NCI-H2196 treated with DMSO at 0.1 percent for 48 hours (cell line): ENCODE data around the gene BCAP29.

Experiments
- DNase-seq: peaks from one replicate; lab custom pipeline; 2025; ENCODE audit not compliant: unreplicated experiment; lab: John Stamatoyannopoulos, UW

The BCAP29 gene

GRCh38 chr7:107581387-107582013, 1.5 kb downstream of the BCAP29 start:
- DNase-seq: no peak

DNA sequence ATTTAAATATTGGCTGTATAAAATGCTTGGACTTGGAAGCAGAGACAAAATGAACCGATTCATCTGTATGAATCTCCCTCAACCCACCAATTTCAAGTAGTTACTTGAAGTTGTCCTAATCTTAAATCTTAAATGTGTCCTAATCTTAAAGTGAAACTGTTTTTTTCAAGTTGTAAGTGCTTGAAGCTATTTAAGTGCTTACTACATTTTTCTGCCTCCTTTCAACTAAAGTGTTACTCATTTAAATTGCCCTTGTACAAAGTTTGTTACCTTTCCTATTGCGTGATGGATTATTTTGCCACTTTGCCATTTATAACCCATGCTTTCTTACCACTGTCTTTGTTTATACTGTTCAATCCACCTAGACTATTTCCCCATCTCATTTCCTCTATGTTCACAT, 2.8 kb downstream of the BCAP29 start:
- DNase-seq: no peak

- DNase-seq: no peak
These were observed 4.7 kb downstream of the BCAP29 start for GRCh38 chr7:107584716-107585115.

DNA sequence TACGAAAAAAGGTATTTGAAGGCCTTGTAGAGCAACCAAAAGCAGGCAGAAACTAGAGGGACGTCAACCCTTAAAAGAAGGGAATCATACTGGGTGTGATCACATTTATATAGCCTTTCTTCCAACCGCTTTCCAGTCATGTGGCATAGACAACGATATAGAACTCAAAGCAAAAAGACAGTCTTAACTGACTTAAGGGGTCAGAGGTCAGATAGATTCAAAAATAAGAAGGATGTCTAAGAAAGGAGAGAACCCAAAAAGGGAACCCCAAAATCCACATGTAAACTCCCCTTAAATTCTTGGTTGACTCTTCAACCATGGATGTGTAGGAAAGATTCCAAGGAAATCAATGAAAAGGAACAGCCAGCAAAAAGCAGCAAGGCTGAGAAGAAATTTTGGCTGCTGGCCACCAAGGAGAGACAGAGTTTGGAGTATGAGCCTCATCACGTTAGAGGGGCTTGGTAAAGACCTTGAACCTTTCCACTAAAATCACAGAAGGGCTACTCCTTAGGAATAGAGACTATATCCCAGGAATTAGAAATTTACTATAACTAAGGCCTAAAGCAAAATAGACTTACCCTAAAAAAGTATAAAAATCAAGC, 8.6 kb downstream of the BCAP29 start:
- DNase-seq: no peak

- DNase-seq: no peak
These were observed 11.4 kb downstream of the BCAP29 start for GRCh38 chr7:107591421-107591820.

DNA sequence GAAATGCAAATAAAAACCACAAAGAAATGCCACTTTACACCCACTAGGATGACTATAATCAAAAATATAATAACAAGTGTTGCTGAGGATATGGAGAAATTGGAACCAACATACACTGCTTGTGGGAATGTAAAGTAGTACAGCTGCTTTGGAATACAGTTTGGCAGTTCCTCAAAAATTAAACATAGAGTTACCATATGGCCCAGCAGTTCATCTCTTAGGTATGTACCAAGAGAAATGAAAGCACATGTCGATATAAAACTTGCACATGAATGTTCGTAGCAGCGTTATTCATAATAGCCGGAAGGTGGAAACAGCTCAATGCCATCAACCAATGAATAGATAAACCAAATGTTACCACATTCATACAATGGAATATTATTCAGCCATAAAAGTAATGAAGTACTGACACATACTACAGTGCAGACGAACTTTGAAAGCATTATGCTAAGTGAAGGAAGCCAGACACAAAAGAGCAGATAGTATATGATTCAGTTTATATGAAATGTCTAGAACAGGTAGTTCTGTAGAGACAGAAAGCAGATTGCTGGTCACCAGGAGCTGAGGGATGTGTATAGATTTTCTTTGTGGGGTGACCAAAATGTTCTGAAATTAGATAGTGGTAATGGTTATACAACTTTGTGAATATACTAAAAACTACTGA, 12.4 kb downstream of the BCAP29 start:
- DNase-seq: no peak

DNA sequence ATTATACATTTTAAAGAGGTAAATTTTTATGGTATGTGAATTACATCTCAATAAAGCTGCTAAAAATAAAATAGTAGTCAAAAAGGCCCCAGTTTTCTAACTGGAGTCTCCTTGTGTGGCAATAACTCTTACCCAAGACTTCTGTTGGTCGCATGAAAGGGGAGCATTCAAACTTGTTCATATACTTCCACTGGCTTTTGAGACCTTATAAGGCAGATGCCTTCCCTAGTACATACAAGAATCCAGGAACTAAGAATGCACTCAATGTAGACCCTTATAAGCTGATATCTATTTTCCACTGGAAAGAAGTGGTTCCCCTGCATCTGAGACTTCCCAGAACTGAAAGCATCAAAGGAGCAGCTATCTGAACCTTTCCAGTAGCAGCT, 13.0 kb downstream of the BCAP29 start:
- DNase-seq: no peak

DNA sequence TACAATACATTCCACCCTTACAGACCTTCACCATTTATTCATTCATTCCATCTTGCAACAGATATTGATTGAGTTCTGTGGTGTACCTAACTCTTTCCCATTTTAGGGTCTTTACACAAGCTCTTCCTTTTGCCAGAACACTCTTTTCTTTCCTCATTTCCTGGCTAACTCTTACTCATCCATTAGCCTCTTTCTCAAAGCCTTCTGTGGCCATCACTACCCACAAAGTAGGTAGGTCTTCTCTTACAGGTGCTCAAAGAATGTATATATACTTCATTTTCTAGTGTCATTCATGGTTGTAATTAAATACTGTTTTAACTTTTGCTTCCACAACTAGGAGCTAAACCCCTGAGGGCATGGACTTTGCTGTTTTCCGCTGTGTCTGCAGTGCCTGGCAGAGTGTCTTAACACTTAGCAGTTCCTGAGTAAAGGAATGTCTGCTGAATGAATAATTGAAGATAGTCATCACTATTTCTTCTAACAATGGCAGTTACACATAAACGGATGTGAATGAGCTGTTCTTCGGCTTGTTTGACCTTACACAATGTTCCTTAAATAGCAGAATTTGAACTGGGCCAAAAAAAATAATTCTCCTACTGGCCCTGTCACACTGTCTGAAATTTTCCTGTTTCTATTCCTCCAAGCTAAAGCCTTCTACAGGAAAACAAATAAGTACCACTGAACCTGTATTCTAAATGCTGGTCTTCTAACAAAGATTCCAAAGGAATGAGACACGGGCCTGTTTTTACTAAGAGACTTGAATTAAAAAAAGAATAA, 15.1 kb downstream of the BCAP29 start:
- no peak for DNase-seq

- peak; percentile 6 for DNase-seq
These were observed 17.0 kb downstream of the BCAP29 start for GRCh38 chr7:107596881-107597581.

DNA sequence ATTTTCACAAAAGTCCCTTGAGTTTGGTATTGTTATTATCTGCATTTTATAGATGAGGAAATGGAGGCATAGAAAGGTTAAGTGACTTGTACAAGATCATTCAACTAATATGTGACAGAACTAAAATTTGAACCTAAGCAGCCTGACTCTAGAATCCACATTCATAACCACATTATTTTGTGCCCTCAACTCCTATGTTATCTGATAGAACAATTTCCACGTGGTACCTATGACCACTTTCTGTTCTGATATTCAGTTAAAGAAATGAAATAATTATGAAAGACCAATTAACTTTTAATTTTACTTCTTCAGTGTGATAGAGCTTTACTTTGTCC, 17.5 kb downstream of the BCAP29 start:
- DNase-seq: no peak

DNA sequence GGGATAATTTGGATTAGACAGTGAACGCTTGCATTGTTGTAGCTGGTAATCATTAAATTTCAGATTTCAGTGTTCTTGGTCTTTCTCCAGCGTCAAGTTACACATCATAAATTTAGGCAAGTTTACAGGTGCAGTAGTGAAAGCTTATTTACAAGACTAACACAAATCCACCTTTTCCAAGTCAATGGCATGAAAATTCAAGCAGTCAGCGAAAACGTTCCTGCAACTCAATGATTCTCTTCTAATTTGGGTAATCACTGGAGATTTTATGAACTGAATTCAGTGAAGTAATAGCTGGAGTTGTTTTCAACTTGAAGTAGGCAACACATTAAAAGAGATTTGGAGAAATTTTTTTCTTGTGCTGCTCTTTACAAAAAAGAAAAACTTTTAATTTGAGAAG, 17.9 kb downstream of the BCAP29 start:
- DNase-seq: no peak

DNA sequence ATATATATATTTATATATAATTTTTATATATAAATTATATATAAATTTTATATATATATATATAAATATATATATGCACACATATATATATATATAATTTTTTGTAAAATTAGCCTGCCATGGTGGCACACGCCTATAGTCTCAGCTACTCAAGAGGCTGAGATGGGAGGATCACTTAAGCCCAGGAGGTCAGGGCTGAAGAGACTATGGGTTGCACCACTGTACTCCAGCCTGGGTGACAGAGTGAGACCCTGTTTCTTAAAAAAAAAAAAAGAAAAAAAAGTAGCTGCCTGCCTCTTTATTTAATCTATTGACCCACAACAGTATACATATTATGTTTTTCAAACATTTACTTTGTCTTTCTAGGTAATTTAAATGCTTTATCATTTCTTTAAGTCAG, 19.2 kb downstream of the BCAP29 start:
- DNase-seq: no peak

DNA sequence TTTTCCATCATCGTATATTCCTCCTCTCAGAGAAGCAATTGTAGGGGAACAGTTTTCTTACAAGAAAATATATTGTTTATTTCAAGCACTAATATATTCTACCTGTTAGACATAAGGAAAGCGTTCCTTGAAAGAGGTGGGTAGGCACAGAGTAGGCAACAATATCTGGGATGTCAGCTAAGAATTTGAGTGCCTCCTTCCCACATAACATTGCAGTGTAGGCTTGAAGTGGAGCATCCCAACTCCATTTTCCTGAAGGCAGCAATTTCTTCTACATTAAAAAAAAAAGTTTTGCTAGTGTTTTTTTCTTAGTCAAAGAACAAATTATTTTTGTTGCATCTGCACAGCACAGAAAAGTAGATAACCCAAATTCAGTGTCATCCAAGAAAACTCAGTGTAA, 20.8 kb downstream of the BCAP29 start:
- DNase-seq: no peak

GRCh38 chr7:107605218-107605815, 25.3 kb downstream of the BCAP29 start:
- DNase-seq: no peak

DNA sequence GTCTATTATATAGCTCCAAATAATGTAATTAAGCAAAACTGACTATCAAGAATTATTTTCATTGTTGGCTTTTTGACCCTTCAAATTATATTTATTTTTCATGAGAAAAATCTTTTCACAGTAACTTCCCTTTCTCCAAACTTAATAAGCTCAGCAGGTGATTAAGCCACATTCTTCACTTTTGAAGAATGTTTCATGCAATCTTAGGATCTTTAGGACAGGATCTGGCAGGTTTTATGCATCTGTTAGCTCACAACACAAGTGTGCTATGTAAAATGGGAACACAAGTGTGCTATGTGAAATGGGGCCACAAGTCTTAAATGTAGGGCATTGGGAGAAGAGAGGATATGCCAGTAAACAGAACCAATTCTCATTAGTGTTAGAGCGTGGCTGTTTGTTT, 26.3 kb downstream of the BCAP29 start:
- no peak for DNase-seq

- no peak for DNase-seq
These were observed 29.8 kb downstream of the BCAP29 start for GRCh38 chr7:107609811-107610261.

- no peak for DNase-seq
These were observed 30.3 kb downstream of the BCAP29 start for GRCh38 chr7:107610323-107610722.

GRCh38 chr7:107613439-107613838, 33.4 kb downstream of the BCAP29 start:
- DNase-seq: no peak

- no peak for DNase-seq
These were observed 33.9 kb downstream of the BCAP29 start for GRCh38 chr7:107613948-107614347.

GRCh38 chr7:107614425-107614824, 34.4 kb downstream of the BCAP29 start:
- DNase-seq: no peak
